Dedifferentiated amniotic fluid mesenchymal stem cell (primary cell): ENCODE measurements around the gene FBXW2.

ENCODE experiments used
- DNase-seq: peaks from one replicate; pipeline ENCODE4 v3.0.0-alpha.2; 2016; ENCODE audit errors: extremely low spot score

FBXW2 gene

DNA sequence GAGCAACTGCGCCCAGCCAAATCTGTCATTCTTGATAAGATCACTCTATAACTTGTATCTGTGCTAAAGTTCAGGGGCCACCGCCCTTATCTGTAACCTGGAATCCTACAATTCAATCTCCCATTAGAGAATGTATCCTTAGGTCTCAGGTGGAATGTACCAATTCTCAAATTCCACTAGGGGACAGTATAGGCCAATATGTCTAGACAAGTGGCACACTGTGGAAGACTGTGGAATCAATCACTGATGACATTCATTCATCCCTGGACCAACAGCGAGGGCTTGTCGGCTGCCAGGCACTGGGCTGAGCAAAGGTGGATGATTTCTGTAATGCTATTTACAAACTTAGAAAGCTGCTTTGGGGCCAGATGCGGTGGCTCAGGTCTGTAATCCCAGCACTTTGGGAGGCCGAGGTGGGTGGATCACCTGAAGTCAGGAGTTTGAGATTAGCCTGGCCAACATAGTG, 50.2 kb downstream of the FBXW2 start:
- peak; percentile 27 for DNase-seq

DNA sequence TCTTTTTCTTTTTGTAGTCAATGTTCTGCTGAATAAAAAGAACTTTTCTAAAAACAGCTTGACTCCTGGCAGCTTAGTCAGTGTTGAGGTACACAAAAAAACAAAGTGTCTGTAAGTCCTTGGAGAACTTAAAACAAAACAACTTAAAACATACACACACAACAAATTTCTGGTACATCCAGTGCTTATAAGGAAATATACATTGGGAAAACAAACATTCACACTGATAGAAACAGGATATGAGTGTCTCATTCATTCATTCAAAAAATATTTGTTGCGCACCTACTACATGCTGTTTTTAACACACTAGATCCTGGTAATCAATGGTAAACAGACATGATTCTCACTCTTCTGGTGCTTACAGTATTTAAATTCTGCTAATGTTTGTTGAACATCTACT, 51.5 kb downstream of the FBXW2 start:
- DNase-seq = no peak

DNA sequence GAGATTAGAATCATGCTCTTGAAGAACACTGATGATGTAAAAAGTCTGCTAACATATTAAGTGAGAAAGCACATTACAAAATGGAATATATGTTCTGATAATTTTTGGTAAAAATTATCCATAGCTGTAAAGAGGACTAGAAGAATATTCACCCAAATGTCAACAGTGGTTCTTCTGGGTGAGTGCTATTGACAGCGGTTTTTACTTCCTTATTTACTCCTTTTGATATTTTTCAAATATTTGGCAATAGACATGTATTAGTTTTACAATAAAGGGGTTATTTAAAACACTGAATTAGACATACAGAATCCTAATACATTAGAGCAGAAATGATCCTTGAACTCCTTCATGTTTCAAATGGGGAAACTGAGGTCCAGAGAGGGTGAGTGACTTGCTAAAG, 52.0 kb downstream of the FBXW2 start:
- DNase-seq = no peak

DNA sequence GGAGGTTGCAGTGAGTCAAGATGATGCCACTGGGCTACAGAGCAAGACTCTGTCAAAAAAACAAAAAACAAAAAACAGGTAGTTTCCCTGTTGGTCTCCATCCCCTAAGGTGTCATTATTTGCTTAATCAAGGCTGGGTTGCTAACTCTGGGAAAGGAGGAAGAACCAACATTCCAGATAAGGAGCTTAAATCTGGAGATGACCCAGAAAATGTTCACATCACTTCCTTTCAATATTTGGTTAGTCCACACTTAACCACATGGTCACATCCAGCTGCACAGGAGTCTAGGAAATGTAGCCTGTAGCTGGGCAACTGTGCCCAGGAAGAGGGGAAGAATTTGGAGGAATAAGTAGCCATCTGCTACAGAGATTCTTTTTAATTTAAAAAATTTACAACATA, 53.1 kb downstream of the FBXW2 start:
- DNase-seq = no peak

DNA sequence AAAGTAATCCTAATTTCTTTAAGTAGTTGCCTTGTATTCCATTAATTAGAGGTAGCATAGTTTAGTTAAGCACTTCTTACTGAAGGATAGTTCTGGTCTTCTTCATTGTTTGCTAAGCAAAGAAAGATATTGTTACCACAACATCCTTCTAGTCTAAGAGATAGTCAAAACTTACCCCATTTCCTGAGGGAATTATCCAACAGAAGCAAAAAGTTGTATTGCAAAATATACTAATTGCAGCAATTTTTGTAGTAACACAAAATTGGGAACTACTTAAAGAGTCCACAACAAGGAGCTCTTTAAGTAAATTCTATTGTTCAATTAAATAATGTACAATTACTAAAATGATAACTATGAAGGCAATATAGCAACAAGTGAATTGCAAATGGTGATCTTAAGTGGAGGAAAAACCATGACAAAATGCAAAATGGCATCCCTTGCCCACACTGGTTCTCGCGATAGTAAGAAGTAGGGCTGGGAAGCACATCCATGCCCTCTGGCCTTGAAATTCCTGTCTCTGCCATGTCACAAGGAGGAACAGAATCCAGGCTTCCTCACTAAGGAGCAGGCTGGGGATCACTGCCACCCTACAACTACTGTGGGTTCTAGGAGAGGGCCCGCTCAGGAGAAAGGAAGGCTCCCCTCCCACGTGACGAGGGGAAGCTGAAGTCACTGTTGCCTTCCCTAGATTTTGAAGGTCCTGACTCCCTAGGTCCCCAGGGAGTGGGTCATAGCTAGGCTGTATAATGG, 55.6 kb downstream of the FBXW2 start:
- DNase-seq = no peak

DNA sequence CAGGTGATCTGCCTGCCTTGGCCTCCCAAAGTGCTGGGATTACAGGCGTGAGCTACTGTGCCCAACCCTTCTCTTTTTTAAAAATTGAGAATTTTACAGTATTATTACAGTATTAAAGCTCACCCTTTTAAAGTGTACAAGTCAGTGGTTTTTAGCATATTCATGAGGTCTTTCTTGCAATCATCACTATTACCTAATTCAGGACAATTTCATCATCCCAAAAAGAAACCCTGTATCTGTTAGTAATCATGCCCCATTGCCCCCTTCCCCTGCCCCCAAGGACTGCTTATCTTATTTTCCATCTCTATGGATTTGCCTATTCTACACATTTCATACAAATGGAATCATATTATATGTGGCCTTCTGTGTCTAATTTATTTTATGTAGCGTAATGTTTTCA, 56.3 kb downstream of the FBXW2 start:
- no peak for DNase-seq

DNA sequence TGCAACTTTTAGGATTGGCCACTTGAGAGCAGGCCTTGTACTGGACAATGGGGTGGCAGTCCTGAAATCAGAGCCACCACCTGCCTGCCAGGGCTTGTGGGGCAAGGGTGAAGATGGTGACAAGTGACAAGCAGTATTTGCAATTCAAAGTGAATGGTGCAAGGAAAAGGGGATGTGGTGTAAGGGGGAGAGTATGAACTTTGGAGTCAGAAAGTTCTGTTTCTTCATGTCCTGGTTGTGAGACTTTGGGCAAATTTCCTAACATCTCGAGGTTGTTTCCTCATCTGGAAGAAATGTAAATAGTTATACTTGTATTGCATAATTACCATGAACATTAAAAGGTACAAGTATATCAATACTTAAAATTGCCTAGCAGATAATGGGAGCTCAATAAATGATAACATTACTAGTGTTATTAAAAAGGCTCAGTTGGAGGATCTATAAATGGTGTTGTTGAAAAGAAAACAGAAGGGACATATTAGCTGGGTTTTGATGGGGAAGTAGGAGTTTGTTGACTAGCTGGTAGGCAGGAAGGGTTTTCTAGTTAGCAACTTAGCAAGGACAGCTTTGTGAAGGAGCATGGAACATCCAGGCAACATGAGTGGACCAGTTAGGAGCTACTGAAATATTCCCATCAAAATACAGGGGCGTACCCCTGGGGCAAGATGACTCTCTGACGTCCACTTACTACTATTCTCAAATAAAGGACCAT, 57.6 kb downstream of the FBXW2 start:
- no peak for DNase-seq

DNA sequence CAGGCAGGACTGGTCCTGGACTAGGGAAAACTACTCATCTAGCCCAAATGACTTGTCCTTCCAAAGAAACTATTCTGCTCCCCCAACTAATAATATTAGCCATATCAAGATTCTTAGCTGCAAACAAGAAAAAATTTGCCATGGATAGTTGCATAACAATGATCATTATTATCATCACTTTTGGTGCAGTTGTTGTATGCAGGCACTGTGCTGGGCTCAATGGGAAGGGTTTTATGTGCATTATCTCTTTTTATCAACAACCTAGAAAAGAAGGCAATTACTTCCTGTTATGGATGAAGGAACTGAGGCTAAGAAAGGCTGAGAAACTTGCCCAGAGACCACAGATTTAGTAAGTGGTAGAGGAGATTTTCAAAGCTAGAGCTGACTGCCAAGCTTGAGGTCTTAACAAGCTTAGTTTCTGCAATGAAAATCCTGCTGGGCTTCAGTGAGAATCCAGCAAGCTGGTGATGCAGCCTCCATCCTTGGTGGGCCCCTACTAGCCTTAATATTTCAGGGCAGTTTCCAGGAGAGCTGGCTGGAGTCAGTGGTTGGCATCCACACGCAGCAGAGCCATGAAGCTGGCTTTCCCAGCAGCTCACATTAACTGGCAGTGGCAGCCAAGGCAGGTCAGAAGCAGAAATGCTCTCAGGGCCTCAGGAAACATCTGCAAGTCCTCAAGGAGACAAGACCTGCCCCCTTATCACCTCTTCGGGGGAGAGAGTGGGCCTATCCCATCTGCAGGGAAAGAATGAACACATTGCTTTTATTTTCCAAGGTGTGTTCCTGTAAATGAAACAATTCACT, 58.4 kb downstream of the FBXW2 start:
- DNase-seq = no peak

DNA sequence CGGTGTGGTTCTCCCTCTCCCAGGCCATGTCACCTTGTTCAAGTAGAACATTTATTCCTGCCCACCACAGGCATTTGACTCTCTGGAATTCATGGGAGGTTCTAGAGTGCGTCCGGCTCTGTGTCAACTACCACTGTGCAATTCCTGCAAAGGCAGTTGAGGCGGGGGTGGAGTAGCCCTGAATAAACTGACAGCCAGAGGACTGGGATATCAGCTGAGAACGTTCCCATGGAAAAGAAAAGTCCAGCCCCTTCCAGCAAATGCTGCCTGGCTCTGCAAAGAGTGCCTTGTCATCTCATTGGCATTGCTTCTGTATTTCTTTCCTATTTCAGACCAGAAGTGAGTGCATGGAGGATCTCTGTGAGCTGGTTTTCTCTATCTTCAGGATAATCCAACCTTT, 60.0 kb downstream of the FBXW2 start:
- DNase-seq = peak; percentile 38

DNA sequence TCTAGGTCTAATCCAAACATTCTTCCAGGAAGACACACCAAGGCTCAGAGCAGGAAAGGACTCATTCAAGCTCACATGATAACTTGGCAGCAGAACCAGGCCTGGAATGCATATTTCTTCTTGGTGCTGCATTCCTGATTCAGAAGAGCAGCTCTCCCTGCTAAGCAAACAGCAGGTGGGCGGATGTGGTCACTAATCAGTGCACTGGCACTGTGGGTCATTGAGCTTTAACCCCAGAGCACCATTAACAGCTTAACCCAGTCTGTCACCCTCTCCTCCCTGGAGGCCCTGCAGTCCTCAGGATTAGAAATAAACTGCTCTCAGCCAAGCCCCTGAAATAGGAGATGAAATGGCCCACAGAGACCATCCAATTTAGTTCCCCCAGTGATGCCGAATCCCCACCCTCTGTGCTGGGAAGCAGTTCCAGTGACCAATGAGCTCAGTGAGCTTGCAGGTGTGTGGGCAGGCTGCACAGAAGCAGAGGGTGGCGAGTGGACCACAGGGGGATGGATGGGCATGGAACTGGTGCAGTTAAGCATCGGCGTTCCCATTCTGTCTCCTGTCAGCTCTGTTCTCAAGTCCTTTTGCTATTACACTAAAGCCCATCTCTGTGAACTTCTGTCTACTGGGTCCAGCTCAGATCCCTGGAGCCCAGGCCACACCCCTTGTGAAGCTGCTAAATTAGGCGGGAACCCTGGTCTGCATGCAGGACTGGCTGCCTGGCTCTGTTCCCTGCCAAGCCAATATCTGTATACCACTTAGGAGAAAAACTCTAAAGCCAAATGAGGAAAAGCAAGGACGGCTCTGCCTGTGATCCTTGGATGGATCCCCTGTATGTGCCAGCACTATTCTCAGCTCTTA, 62.3 kb downstream of the FBXW2 start:
- DNase-seq = peak; percentile 66

DNA sequence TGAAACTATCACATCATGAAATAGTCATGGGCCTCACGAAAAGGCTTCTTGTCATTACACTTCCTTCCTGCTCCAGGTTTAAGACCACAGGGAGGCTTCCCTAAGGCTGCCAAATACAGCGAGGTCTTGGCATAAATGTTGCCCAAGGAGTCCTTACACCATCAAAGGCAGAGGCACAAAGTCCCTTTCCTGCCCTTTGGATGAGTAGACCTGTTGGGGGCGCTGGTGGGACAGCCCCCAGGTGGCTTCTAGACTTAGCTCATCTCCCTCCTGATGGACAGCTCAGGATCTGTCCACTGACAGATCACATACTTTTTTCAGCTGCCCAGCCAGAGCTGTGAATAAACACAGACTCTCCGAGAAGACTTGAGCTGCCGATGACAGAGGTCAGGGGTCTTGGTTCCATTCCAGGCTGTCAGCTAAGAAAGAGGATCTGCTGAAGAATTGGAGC, 63.4 kb downstream of the FBXW2 start:
- DNase-seq = no peak

DNA sequence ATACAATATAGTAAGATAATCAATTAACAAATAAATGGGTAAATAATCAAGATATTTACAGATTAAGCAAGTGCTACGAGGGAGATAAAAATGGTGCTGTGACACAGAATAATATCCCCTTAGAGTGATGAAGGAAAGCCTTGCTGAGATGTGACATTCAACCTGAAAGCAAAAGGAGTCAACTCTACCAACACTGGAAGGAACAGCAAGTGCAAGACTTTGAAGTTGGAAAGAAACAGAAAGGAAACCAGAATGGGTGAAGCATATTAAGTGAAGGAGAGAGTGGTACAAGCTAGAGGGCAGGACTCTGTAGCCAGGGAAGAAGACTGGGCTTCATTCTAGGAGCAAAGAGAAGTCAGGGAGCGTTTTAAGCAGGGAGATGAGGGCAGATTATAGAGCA, 66.7 kb downstream of the FBXW2 start:
- no peak for DNase-seq

DNA sequence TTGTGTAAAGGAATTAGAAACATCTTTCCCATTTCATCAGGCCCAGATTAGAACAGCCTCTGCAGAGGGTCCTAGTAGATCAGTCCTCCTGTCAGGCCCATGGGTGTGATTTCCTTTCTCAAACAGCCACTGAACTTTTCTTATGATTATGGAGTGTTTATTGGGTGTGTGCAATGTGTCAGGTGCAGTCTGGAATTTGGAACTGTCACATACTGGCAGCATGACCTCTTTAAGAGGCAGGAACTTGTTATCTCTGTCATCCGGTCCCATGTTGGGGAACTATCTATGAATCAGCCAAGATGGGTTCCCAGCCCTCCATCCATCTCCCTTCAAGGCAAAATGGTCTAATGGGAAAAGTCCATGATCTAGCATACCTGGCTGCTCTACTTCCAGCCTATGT, 67.3 kb downstream of the FBXW2 start:
- no peak for DNase-seq

DNA sequence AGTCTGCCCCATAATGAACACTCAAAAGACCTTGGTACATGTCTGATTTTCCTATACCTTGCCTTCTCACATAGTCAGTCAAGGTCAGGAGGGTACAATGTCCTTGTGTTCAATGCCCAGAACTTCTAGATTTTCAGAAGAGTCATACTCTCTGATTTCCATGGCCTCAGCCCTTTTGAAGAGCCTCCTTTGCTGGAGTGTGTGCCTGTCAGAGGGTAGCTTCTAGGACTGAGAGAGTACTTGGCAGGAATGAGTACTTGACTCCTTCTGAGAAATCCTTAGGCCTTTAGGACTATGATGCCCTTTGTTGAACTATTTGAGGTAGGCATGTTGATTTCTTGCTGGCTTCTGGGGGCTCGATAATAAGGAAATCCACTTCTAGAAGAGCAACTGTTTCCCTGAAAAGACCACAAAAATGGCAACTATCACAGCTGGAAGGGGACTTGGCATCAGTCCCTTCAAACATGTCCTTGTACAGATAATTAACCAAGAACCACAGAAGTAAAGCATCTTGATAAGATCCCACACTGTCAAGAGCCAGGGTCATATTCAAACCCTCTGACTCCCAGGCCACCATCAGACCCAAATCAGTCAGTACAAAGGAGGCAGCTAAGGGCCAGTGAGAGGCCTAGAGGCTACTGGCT, 68.3 kb downstream of the FBXW2 start:
- no peak for DNase-seq

DNA sequence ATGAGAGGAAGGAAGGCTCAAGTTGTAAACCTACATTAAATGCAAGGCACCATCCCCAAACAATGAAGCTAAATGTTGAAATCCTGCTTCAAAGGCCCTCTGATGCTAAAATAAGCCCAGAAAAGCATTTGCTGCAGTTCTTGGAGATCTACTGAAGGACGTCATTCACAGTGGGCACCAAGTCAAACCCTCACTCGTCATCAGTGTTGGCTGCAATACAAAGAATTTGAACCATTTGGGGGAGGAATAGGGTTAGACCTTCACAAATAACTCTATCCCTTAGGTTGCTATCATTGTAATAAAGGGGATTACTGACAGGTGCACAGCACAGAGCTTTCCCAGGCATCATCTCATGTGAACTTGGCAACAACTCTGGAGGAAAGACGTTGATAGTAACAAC, 69.7 kb downstream of the FBXW2 start:
- DNase-seq = no peak

DNA sequence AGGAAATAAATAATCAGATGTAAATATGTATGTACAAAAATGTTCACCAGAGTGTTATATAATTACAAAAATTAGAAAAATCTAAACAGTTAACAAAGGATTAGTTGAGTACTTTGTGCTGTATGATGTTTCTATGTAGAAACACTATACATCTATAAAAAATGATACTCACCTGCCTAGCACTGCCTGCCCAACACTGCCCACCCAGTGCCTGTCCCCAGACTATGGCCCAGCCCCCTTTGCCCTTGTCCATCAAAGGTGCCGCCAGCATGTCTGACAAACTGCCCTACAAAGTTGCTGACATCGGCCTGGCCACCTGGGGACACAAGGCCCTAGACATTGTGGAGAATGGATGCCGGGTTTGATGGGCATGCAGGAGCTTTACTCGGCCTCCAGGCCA, 72.8 kb downstream of the FBXW2 start:
- no peak for DNase-seq

DNA sequence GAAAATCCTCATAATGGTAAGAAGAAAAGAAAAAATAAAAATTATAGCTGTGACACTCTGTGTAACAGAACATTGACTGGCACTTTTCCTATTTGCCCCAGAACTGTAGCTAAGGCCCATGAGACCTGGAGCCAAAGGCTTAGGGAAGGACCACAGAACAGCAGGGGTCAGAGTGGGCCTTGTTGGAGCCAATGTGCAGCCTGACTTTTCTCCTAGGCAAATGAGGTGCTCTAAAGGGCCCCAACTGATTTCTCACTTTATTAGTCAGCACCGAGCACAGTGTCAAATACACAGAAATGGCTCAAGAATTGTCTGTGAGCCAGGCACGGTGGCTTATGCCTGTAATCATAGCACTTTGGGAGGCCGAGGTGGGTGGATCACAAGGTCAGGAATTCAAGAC, 74.9 kb downstream of the FBXW2 start:
- no peak for DNase-seq

DNA sequence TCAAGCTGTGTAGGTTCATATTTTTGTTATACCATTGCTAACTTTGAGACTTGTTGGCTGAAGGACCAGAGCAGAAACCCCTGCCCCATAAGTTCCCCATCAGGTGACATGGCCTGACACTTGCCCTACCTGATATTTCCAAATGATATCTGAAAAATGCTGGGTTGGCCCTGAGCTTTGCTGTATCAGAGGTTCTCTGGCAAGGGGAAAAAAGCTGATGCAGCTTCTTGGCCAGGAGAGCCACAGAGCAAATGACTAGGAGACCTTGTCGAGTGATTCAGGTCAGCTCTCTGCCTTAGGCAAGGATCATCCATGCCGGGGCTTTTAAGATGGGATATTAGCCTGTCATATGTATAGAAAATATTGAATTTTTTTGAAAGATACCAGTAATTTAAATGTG, 76.0 kb downstream of the FBXW2 start:
- no peak for DNase-seq

DNA sequence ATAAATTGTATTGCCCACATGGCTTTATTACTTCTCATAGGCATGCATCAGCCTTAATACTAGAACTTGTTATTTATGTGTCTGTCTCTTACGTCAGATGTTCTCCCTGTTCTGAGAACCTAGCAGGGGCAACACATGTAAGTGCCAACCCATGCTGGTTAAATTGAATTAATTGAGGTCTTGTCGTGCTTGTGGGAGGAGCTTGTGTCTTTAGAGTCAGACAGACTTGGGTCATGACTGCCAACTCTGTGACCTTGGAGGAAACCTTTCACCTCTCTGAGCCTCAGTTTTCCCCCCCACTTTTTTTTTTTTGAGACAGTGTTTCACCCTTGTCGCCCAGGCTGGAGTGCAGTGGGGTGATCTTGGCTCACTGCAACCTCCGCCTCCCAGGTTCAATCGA, 76.7 kb downstream of the FBXW2 start:
- DNase-seq = no peak

DNA sequence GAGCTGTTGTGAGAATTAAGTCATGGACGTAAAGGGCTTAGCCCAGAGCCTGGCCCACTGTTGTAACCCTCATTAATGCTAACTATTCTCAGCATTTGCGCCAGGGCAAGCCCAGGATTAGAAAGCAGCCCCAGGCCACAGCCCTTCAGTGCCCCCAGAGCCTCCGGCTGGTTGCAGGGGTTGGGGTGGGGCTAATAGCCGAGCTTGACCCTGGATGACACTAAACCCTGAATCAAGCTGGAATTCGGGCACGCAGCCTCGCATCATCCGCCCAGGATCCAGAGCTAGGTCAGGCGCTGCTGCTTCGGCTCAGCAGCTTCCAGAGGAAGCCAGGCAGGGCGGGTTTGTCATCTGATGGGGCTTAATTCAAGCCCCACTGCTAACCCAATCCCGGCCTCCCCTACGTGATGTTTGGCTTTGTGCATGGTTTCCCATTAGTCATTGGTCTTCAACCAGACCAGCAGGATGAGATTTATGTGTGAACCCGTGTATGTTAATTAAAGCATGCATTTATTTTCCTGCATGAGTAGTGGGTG, 77.8 kb downstream of the FBXW2 start:
- DNase-seq = peak; percentile 53

DNA sequence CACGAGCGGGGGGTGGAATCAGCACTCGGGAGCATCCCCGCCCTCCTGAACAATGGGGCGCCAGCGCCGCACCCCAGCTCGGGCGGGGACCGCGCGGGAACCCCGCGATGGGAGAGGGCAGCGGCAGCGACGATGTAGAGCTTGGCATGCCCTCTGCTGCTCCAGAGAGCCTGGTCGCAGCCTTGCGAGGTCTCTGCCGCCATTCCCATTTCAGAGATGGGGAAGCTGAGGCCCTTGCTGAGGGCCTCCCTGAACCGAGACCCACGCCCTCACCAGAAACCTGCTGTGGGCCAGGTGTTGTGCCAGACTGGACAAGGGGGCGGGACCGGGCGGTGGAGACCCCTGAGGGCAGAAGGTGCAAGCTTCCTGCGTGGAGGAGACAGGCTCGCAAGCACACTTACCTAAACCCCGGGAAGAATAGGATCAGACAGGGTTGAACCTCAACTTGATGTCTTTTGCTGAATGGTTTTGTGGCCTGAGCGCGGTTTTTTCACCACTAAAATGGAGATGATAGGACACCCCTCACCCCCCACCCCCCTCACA, 78.3 kb downstream of the FBXW2 start:
- DNase-seq = no peak
